Panc1 (cell line): ENCODE results near the gene PJA1. TPM values are rescaled to one million over a fixed set of nuclear protein-coding genes. Genes with fewer than 3 reads are reported as not detected.
A peak's percentile ranks its signal among the peaks of the same experiment; 100 is the strongest.

Source experiments
- ATAC-seq: fragments of 200-7000 bp; cut with Tn5 transposase; 2 replicates; pipeline ENCODE4 v1.9.1; 2020; ENCODE audit warnings: mild to moderate bottlenecking, moderate library complexity
- BruUV-seq: library from RNA; stranded (reverse); fragments of 400-500 nt; replicated peaks from 2 replicates; lab custom pipeline; 2021; lab: Mats Ljungman, UMichigan
- CTCF ChIA-PET: fragments of 300-600 bp; sonication (Branson Sonifier 250); formaldehyde crosslinking; loops from one replicate; lab custom pipeline; 2022; ENCODE audit warnings: antibody characterized with exemption; lab: Charles Lee
- POLR2A ChIA-PET: fragments of 300-600 bp; sonication (Branson Sonifier 250); formaldehyde crosslinking; loops from one replicate; lab custom pipeline; 2022; ENCODE audit warnings: antibody characterized with exemption; lab: Charles Lee
- DNase-seq: peaks from one replicate; pipeline ENCODE4 v3.0.0-alpha.2; 2010; ENCODE audit warnings: low read depth, low spot score
- H3K27ac ChIP-seq: 2 replicates; pipeline ENCODE4 v1.5.1; 2011; ENCODE audit warnings: mild to moderate bottlenecking, low read length, inconsistent platforms
- H3K27me3 ChIP-seq: fragments of 200-500 bp; sonication (Bioruptor generic); 2 replicates; pipeline ENCODE4 v1.6.0; 2014; ENCODE audit warnings: low read length, inconsistent platforms; ENCODE audit not compliant: control insufficient read depth, insufficient read depth
- H3K36me3 ChIP-seq: fragments of 200-500 bp; sonication (Bioruptor generic); 2 replicates; pipeline ENCODE4 v1.5.1; 2014; ENCODE audit warnings: inconsistent platforms, mild to moderate bottlenecking, low read length, moderate library complexity; ENCODE audit not compliant: control insufficient read depth, insufficient read depth
- H3K4me1 ChIP-seq: 2 replicates; pipeline ENCODE4 v1.5.1; 2011; ENCODE audit warnings: inconsistent platforms, mild to moderate bottlenecking, low read length, moderate library complexity; ENCODE audit not compliant: control insufficient read depth, insufficient read depth
- H3K4me3 ChIP-seq, 2 experiments: 2 replicates each; pipeline ENCODE4 v1.5.1; 2011 to 2012; ENCODE audit warnings: low read depth in 2 of 2, low read length in 2 of 2, mild to moderate bottlenecking in 2 of 2, inconsistent platforms in 1 of 2, moderate library complexity in 1 of 2
- H3K9me3 ChIP-seq: fragments of 200-500 bp; sonication (Bioruptor generic); 2 replicates; pipeline ENCODE4 v1.5.1; 2014; ENCODE audit warnings: low read depth, mild to moderate bottlenecking, inconsistent platforms, low read length, moderate library complexity; ENCODE audit not compliant: control insufficient read depth, insufficient read depth
- POLR2AphosphoS5 ChIP-seq: IDR thresholded peaks from 2 replicates; pipeline ENCODE4 v1.6.1; 2012; ENCODE audit warnings: mild to moderate bottlenecking, low read depth, low read length, moderate library complexity
- SIN3A ChIP-seq: IDR thresholded peaks from 2 replicates; pipeline ENCODE4 v1.6.1; 2012; ENCODE audit warnings: low read depth, mild to moderate bottlenecking, low read length, moderate library complexity, borderline replicate concordance; ENCODE audit not compliant: insufficient read depth
- TCF7L2 ChIP-seq: IDR thresholded peaks from 2 replicates; pipeline ENCODE4 v1.6.1; 2011; ENCODE audit warnings: mild to moderate bottlenecking, low read depth, low read length, inconsistent platforms
- in situ Hi-C: cut with HindIII; loops from 2 replicates; pipeline ENCODE4 v1.10.0; 2016; ENCODE audit warnings: low sequenced_read_pairs, low pct_unique_long_range_greater_than_20kb
- intact Hi-C: fragments of 100-400 bp; cut with micrococcal nuclease; formaldehyde crosslinking; loops from one replicate; pipeline ENCODE4 v1.10.0; 2022; ENCODE audit not compliant: unreplicated experiment
- total RNA-seq: library from RNA; stranded (reverse); gene quantifications from one replicate; pipeline ENCODE4 v1.2.1, GENCODE V29; 2021; ENCODE audit not compliant: unreplicated experiment
- TF ChIP-seq, protein P1 (sequence below): fragments of 450-650 bp; IDR thresholded peaks from 2 replicates; pipeline ENCODE4 v1.5.1; 2017; ENCODE audit warnings: mild to moderate bottlenecking
- TF ChIP-seq, protein P2 (sequence below), 2 experiments: IDR thresholded peaks; 2 replicates each; pipeline ENCODE4 v1.6.1; 2011 to 2012; ENCODE audit warnings: low read depth in 2 of 2, control low read depth in 1 of 2, low read length in 1 of 2, mild to moderate bottlenecking in 1 of 2, moderate library complexity in 1 of 2; ENCODE audit not compliant: insufficient read depth in 1 of 2

Gene PJA1
- total RNA-seq, 1 experiment from 2014 or later, result 11.8 TPM

DNA sequence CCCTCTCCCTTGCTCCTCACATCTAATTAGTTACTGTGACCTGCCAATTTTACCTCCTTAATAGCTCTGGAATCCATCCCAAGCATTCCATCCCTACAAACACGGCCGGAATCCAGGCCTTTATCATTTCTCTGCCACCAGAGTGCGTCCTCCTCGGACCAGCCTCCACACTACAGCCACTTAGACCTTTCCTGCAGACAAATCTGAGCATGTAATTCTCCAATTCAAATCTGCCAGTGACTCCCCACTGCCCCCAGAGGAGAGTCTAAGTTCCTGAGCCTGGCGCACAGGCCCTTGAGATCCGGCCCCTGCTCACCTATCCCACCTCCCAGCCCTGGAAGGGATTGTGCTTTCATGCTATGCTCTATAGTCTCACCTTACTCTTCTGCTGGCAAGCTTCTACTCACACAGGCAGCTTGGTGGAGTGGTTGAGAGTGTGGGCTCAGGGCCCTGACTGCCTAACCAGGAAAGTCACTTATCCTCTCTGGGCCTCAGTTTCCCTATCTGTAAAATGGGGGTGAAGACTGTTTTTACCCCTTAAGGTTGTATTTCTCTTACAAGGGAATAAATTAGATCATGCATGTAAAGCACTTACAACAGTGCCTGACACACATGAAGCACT is 31.2 kb downstream of the PJA1 start:
- TF ChIP-seq TCF7L2 (no peak), POLR2AphosphoS5 (no peak), SIN3A (no peak)
- TF ChIP-seq, protein P1, sequence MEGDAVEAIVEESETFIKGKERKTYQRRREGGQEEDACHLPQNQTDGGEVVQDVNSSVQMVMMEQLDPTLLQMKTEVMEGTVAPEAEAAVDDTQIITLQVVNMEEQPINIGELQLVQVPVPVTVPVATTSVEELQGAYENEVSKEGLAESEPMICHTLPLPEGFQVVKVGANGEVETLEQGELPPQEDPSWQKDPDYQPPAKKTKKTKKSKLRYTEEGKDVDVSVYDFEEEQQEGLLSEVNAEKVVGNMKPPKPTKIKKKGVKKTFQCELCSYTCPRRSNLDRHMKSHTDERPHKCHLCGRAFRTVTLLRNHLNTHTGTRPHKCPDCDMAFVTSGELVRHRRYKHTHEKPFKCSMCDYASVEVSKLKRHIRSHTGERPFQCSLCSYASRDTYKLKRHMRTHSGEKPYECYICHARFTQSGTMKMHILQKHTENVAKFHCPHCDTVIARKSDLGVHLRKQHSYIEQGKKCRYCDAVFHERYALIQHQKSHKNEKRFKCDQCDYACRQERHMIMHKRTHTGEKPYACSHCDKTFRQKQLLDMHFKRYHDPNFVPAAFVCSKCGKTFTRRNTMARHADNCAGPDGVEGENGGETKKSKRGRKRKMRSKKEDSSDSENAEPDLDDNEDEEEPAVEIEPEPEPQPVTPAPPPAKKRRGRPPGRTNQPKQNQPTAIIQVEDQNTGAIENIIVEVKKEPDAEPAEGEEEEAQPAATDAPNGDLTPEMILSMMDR, result peak; percentile 73
- TF ChIP-seq, protein P2, sequence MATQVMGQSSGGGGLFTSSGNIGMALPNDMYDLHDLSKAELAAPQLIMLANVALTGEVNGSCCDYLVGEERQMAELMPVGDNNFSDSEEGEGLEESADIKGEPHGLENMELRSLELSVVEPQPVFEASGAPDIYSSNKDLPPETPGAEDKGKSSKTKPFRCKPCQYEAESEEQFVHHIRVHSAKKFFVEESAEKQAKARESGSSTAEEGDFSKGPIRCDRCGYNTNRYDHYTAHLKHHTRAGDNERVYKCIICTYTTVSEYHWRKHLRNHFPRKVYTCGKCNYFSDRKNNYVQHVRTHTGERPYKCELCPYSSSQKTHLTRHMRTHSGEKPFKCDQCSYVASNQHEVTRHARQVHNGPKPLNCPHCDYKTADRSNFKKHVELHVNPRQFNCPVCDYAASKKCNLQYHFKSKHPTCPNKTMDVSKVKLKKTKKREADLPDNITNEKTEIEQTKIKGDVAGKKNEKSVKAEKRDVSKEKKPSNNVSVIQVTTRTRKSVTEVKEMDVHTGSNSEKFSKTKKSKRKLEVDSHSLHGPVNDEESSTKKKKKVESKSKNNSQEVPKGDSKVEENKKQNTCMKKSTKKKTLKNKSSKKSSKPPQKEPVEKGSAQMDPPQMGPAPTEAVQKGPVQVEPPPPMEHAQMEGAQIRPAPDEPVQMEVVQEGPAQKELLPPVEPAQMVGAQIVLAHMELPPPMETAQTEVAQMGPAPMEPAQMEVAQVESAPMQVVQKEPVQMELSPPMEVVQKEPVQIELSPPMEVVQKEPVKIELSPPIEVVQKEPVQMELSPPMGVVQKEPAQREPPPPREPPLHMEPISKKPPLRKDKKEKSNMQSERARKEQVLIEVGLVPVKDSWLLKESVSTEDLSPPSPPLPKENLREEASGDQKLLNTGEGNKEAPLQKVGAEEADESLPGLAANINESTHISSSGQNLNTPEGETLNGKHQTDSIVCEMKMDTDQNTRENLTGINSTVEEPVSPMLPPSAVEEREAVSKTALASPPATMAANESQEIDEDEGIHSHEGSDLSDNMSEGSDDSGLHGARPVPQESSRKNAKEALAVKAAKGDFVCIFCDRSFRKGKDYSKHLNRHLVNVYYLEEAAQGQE (IDR thresholded peaks at IDR 0.05; ENCODE audit: insufficient read depth in 1 of 2, low read depth in 2 of 2, low read length in 1 of 2), result no peak
- ATAC-seq, result peak; percentile 96
- intact Hi-C loops (loop anchor here (10.0 kb wide), 1 partner anchor 309 kb away; the partner anchor contains the start of gene EFNB1), in situ Hi-C loops (no loop called here)
- Histone ChIP-seq H3K27me3 (no peaks in the 10 kb centered on the region), H3K4me1 (no peaks in the 10 kb centered on the region), H3K27ac (no peak overlapping the region), H3K9me3 (no peaks in the 10 kb centered on the region), H3K4me3 (no peak overlapping the region), H3K36me3 (no peaks in the 10 kb centered on the region)
- no peak for DNase-seq
- ChIA-PET POLR2A (no interaction called here), CTCF (interaction anchor here (0.7 to 0.8 kb wide), 2 partner anchors 31 to 149 kb away, joined by 3 to 4 read pairs; partner anchors contain the start of gene PJA1)
- no TSS peak for BruUV-seq

DNA sequence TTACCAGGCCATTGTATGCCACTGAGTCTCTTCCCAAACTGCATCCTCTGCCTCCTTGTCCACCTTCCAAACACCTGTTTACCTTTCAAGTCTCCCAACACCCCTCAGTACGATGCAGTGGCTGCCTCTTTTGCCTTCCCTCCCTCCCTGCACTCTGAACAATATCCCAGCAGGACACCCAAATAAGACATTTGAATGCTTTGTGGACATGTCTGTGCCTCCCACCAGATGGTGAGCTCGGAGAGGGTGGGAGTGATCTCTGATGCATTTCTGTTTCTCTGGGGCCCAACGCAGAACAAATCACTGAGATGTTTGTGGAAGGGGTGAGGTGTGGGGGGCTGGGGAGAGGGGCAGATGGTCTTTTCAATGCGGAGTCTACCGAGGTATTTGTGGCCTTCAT is 33.4 kb downstream of the PJA1 start:
- Histone ChIP-seq H3K9me3 (no peaks in the 10 kb centered on the region), H3K4me3 (no peak overlapping the region), H3K27me3 (no peaks in the 10 kb centered on the region), H3K4me1 (no peaks in the 10 kb centered on the region), H3K27ac (no peak overlapping the region), H3K36me3 (no peaks in the 10 kb centered on the region)
- TF ChIP-seq, protein P1, result no peak
- ChIA-PET POLR2A (no interaction called here), CTCF (no interaction called here)
- ATAC-seq (no peak), DNase-seq (no peak)
- in situ Hi-C loops (no loop called here), intact Hi-C loops (loop anchor here (10.0 kb wide), 1 partner anchor 307 kb away; the partner anchor contains the start of gene EFNB1)
- no TSS peak for BruUV-seq
